NB4 (cell line): ENCODE results near the gene TRMT11.

Experiments used
- CTCF ChIP-seq: IDR thresholded peaks from one replicate; pipeline ENCODE4 v1.5.1; 2012; ENCODE audit warnings: low read depth, low read length
- MYC ChIP-seq: IDR thresholded peaks from 2 replicates; pipeline ENCODE4 v1.6.1; 2011; ENCODE audit warnings: low read depth, low read length
- POLR2A ChIP-seq: IDR thresholded peaks from 2 replicates; pipeline ENCODE4 v1.6.1; 2011; ENCODE audit warnings: mild to moderate bottlenecking; ENCODE audit not compliant: insufficient read length; ENCODE audit errors: extremely low read depth

GRCh38 chr6:125954735-125955339 lies 31.5 kb upstream of the TRMT11 start:
- TF ChIP-seq POLR2A (no peak), CTCF (no peak), MYC (no peak)
